OCI-LY7 (cell line): ENCODE results near the gene TEX13A.

ENCODE experiments used
- CTCF ChIP-seq: fragments of 200-600 bp; sonication (generic); conservative IDR thresholded peaks from 2 replicates; pipeline ENCODE4 v1.5.1; 2014; ENCODE audit warnings: mild to moderate bottlenecking, antibody characterized with exemption, low read length, moderate library complexity, mixed read lengths
- EZH2phosphoT487 ChIP-seq: fragments of 200-600 bp; sonication (generic); IDR thresholded peaks from 2 replicates; pipeline ENCODE4 v1.6.1; 2018; ENCODE audit warnings: low read depth, borderline replicate concordance, mild to moderate bottlenecking, mixed run types, antibody characterized with exemption, low read length, moderate library complexity, mixed read lengths

GRCh38 chrX:105265093-105265492 lies 44.6 kb upstream of the TEX13A start:
- no peak for TF ChIP-seq CTCF
- TF ChIP-seq EZH2phosphoT487: no peak
